H9 (cell line): ENCODE measurements around the gene ASTN2. TPM values are rescaled to one million over a fixed set of nuclear protein-coding genes. Genes with fewer than 3 reads are reported as not detected.

Experiments used
- DNase-seq: peaks from one replicate; pipeline ENCODE4 v3.0.0-alpha.2; 2017
- H2AFZ ChIP-seq: one replicate; pipeline ENCODE4 v1.6.1; 2013; ENCODE audit warnings: mild to moderate bottlenecking, low read length, control low read depth, moderate library complexity
- H2AK5ac ChIP-seq: 2 replicates; pipeline ENCODE4 v1.6.1; 2013; ENCODE audit warnings: low read length, control low read depth, mixed read lengths; ENCODE audit not compliant: insufficient read length
- H2BK120ac ChIP-seq: one replicate; pipeline ENCODE4 v1.6.1; 2013; ENCODE audit warnings: low read depth, mild to moderate bottlenecking, low read length, control low read depth, inconsistent platforms; ENCODE audit not compliant: poor library complexity, severe bottlenecking
- H2BK12ac ChIP-seq: 2 replicates; pipeline ENCODE4 v1.6.1; 2013; ENCODE audit warnings: low read length, control low read depth, mixed read lengths, low read depth; ENCODE audit not compliant: insufficient read length
- H2BK15ac ChIP-seq: 2 replicates; pipeline ENCODE4 v1.6.1; 2013; ENCODE audit warnings: low read depth, low read length, control low read depth
- H2BK20ac ChIP-seq: one replicate; pipeline ENCODE4 v1.6.1; 2013; ENCODE audit warnings: low read depth, mild to moderate bottlenecking, low read length, control low read depth, inconsistent platforms; ENCODE audit not compliant: poor library complexity, severe bottlenecking
- H2BK5ac ChIP-seq: 2 replicates; pipeline ENCODE4 v1.6.1; 2013; ENCODE audit warnings: low read length, control low read depth, mixed read lengths; ENCODE audit not compliant: insufficient read length
- H3K14ac ChIP-seq: 2 replicates; pipeline ENCODE4 v1.6.1; 2013; ENCODE audit warnings: low read length, control low read depth; ENCODE audit not compliant: insufficient read depth
- H3K18ac ChIP-seq: 2 replicates; pipeline ENCODE4 v1.6.1; 2013; ENCODE audit warnings: low read depth, mild to moderate bottlenecking, mixed read lengths, low read length, control low read depth; ENCODE audit not compliant: insufficient read length
- H3K23ac ChIP-seq: 2 replicates; pipeline ENCODE4 v1.6.1; 2013; ENCODE audit warnings: low read length, control low read depth, mixed read lengths, low read depth; ENCODE audit not compliant: insufficient read length
- H3K23me2 ChIP-seq: 2 replicates; pipeline ENCODE4 v1.6.1; 2013; ENCODE audit warnings: low read depth, mild to moderate bottlenecking, mixed read lengths, low read length, control low read depth; ENCODE audit not compliant: insufficient read length, poor library complexity, severe bottlenecking
- H3K27ac ChIP-seq: 2 replicates; pipeline ENCODE4 v1.5.1; 2013; ENCODE audit warnings: low read length, control low read depth, mixed read lengths, low read depth; ENCODE audit not compliant: insufficient read length
- H3K27me3 ChIP-seq: 2 replicates; pipeline ENCODE4 v1.6.1; 2013; ENCODE audit warnings: low read length, control low read depth, inconsistent platforms; ENCODE audit not compliant: insufficient read depth
- H3K4ac ChIP-seq: 2 replicates; pipeline ENCODE4 v1.6.1; 2013; ENCODE audit warnings: low read depth, mild to moderate bottlenecking, control low read depth, inconsistent platforms, low read length, moderate library complexity
- H3K4me1 ChIP-seq: 2 replicates; pipeline ENCODE4 v1.6.1; 2013; ENCODE audit warnings: low read length, control low read depth, inconsistent platforms; ENCODE audit not compliant: insufficient read depth
- H3K4me2 ChIP-seq: 2 replicates; pipeline ENCODE4 v1.6.1; 2013; ENCODE audit warnings: low read length, control low read depth, mixed read lengths; ENCODE audit not compliant: insufficient read length, insufficient read depth
- H3K56ac ChIP-seq: 2 replicates; pipeline ENCODE4 v1.6.1; 2013; ENCODE audit warnings: low read depth, mild to moderate bottlenecking, mixed read lengths, low read length, control low read depth; ENCODE audit not compliant: insufficient read length
- H3K79me1 ChIP-seq: 2 replicates; pipeline ENCODE4 v1.6.1; 2013; ENCODE audit warnings: low read depth, mild to moderate bottlenecking, moderate library complexity, low read length, control low read depth, inconsistent platforms; ENCODE audit not compliant: insufficient read depth, poor library complexity, severe bottlenecking
- H3K79me2 ChIP-seq: 2 replicates; pipeline ENCODE4 v1.6.1; 2013; ENCODE audit warnings: low read length, control low read depth, inconsistent platforms; ENCODE audit not compliant: insufficient read depth
- H3K9ac ChIP-seq: 2 replicates; pipeline ENCODE4 v1.6.1; 2013; ENCODE audit warnings: low read length, control low read depth, mixed read lengths; ENCODE audit not compliant: insufficient read length; ENCODE audit errors: extremely low read depth
- H3K9me3 ChIP-seq: one replicate; pipeline ENCODE4 v1.6.1; 2013; ENCODE audit warnings: low read depth, low read length, inconsistent platforms; ENCODE audit not compliant: control insufficient read depth
- H3T11ph ChIP-seq: one replicate; pipeline ENCODE4 v1.6.1; 2013; ENCODE audit warnings: mild to moderate bottlenecking, low read length, control low read depth, inconsistent platforms
- H4K20me1 ChIP-seq: one replicate; pipeline ENCODE4 v1.6.1; 2013; ENCODE audit not compliant: control insufficient read depth, insufficient read length, insufficient read depth
- H4K5ac ChIP-seq: 2 replicates; pipeline ENCODE4 v1.6.1; 2013; ENCODE audit warnings: low read depth, mild to moderate bottlenecking, mixed read lengths, low read length, control low read depth; ENCODE audit not compliant: insufficient read length
- H4K8ac ChIP-seq: replicated peaks from 2 replicates; pipeline ENCODE4 v1.6.1; 2013; ENCODE audit warnings: low read length, control low read depth, mixed read lengths, low read depth; ENCODE audit not compliant: insufficient read length
- H4K91ac ChIP-seq: 2 replicates; pipeline ENCODE4 v1.6.1; 2013; ENCODE audit warnings: low read depth, mild to moderate bottlenecking, moderate library complexity, mixed read lengths, low read length, control low read depth; ENCODE audit not compliant: insufficient read length
- H3K27ac Mint-ChIP-seq, 3 experiments: 2 replicates in 2 of 3; 3 replicates in 1 of 3; pipeline ENCODE4 v1.8.0; 2020 to 2021; ENCODE audit warnings: mixed read lengths in 3 of 3, mild to moderate bottlenecking in 1 of 3, moderate library complexity in 1 of 3
- H3K27me3 Mint-ChIP-seq: 2 replicates; pipeline ENCODE4 v1.8.0; 2021; ENCODE audit warnings: low read depth, mild to moderate bottlenecking, moderate library complexity, mixed read lengths
- H3K36me3 Mint-ChIP-seq, 3 experiments: 2 replicates in 2 of 3; 3 replicates in 1 of 3; pipeline ENCODE4 v1.8.0; 2020 to 2021; ENCODE audit warnings: low read depth in 3 of 3, mixed read lengths in 3 of 3; ENCODE audit not compliant: insufficient read depth in 1 of 3
- H3K4me1 Mint-ChIP-seq, 2 experiments: 2 replicates each; pipeline ENCODE4 v1.8.0; 2020; ENCODE audit warnings: mixed read lengths in 2 of 2
- H3K4me3 Mint-ChIP-seq, 2 experiments: 2 replicates in 1 of 2; 3 replicates in 1 of 2; pipeline ENCODE4 v1.8.0; 2020 to 2021; ENCODE audit warnings: mild to moderate bottlenecking in 2 of 2, mixed read lengths in 2 of 2, moderate library complexity in 1 of 2
- H3K9me3 Mint-ChIP-seq, 2 experiments: 2 replicates in 1 of 2; 3 replicates in 1 of 2; pipeline ENCODE4 v1.8.0; 2020; ENCODE audit warnings: mild to moderate bottlenecking in 2 of 2, mixed read lengths in 2 of 2, moderate library complexity in 1 of 2
- WGBS: extraction: QIAGEN DNeasy Blood & Tissue Kit; methylation state at CpG from one replicate; pipeline ENCODE4 v1.1.7; 2013; ENCODE audit warnings: missing lambda C conversion rate, low lambda C conversion rate, mixed read lengths; ENCODE audit not compliant: insufficient read length; ENCODE audit errors: extremely low coverage; 5-methylcytosine and 5-hydroxymethylcytosine counted together
- total RNA-seq: library from RNA; stranded (reverse); gene quantifications from 2 replicates; pipeline ENCODE4 v1.2.1, GENCODE V29; 2021
- TF ChIP-seq, protein P1 (sequence below): fragments of 200-600 bp; sonication (generic); conservative IDR thresholded peaks from 3 replicates; pipeline ENCODE4 v1.8.0; 2021; ENCODE audit warnings: antibody characterized with exemption, mild to moderate bottlenecking

Gene ASTN2
- total RNA-seq, 1 experiment from 2014 or later = 9.7 TPM

DNA sequence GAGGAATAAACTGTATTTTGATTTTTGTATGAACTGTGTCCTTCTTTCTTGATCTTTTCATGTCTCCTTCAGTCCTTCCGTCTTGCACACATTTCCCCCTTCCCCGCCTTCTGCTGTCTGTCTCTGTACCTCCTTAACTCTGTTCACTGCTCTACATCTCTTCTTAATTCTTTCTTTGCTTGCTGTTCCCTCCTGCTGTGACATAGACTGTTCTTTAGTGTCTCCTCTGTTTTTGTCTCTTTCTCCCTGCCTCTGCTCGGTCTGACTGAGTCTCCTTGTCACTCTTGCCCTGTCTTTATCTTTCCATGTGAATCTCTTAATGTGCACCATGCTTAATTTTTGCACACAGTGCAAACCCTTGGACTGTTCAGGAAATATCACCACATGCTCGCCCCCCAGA, 614.8 kb downstream of the ASTN2 start:
- Mint-ChIP-seq H3K4me1 (peaks cover 23 to 30% of the 10 kb centered on the region in 2 experiments), H3K4me3 (no peak overlapping the region), H3K36me3 (no peaks in the 10 kb centered on the region), H3K9me3 (no peaks in the 10 kb centered on the region), H3K27ac (peak overlapping the region in 1 of 3 experiments; percentile 3; a peak in 2 of 7 replicates), H3K27me3 (no peaks in the 10 kb centered on the region)
- TF ChIP-seq, protein P1, sequence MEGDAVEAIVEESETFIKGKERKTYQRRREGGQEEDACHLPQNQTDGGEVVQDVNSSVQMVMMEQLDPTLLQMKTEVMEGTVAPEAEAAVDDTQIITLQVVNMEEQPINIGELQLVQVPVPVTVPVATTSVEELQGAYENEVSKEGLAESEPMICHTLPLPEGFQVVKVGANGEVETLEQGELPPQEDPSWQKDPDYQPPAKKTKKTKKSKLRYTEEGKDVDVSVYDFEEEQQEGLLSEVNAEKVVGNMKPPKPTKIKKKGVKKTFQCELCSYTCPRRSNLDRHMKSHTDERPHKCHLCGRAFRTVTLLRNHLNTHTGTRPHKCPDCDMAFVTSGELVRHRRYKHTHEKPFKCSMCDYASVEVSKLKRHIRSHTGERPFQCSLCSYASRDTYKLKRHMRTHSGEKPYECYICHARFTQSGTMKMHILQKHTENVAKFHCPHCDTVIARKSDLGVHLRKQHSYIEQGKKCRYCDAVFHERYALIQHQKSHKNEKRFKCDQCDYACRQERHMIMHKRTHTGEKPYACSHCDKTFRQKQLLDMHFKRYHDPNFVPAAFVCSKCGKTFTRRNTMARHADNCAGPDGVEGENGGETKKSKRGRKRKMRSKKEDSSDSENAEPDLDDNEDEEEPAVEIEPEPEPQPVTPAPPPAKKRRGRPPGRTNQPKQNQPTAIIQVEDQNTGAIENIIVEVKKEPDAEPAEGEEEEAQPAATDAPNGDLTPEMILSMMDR = no peak
- no peak overlapping the region for H2AK5ac ChIP-seq
- no peak for DNase-seq
- no CpG with 5 or more reads among the region's 4 CpGs for WGBS
- H2BK120ac ChIP-seq = no peak overlapping the region
- no peak overlapping the region for H3K18ac ChIP-seq
- no peak overlapping the region for H3K23ac ChIP-seq
- no peaks in the 10 kb centered on the region for H4K20me1 ChIP-seq
- no peaks in the 10 kb centered on the region for H3K9me3 ChIP-seq
- no peak overlapping the region for H2BK5ac ChIP-seq
- no peak overlapping the region for H4K5ac ChIP-seq
- no peaks in the 10 kb centered on the region for H3K79me2 ChIP-seq
- H2BK15ac ChIP-seq = no peak overlapping the region
- no peaks in the 10 kb centered on the region for H3K79me1 ChIP-seq
- H3T11ph ChIP-seq = no peak overlapping the region
- H3K27me3 ChIP-seq = no peaks in the 10 kb centered on the region
- H3K23me2 ChIP-seq = no peaks in the 10 kb centered on the region
- no peak overlapping the region for H3K56ac ChIP-seq
- H3K9ac ChIP-seq = no peak overlapping the region
- no peak overlapping the region for H3K14ac ChIP-seq
- no peak overlapping the region for H4K91ac ChIP-seq
- no peak overlapping the region for H2BK12ac ChIP-seq
- peaks cover 3% of the 10 kb centered on the region for H3K4me1 ChIP-seq
- H2AFZ ChIP-seq = no peak overlapping the region
- H3K4ac ChIP-seq = no peak overlapping the region
- H2BK20ac ChIP-seq = no peak overlapping the region
- H3K4me2 ChIP-seq = no peak overlapping the region
- H3K27ac ChIP-seq = no peak overlapping the region
- H4K8ac ChIP-seq = no peak overlapping the region
